HG03575 (cell line): ENCODE data around the gene MRI1.

ENCODE experiments used
- ATAC-seq: cut with Tn5 transposase; IDR thresholded peaks from one replicate; pipeline ENCODE4 v1.9.1; 2021; ENCODE audit not compliant: unreplicated experiment, insufficient number of reproducible peaks, low FRiP score; ENCODE audit errors: extremely low read depth

Gene MRI1

GRCh38 chr19:13814550-13814949 is 50.2 kb downstream of the MRI1 start:
- no peak for ATAC-seq

- no peak for ATAC-seq
These were observed 52.8 kb downstream of the MRI1 start for GRCh38 chr19:13817018-13817614.

GRCh38 chr19:13817615-13818371 is 53.5 kb downstream of the MRI1 start:
- ATAC-seq = no peak

GRCh38 chr19:13819238-13819637 is 54.9 kb downstream of the MRI1 start:
- no peak for ATAC-seq

GRCh38 chr19:13821292-13821691 is 57.0 kb downstream of the MRI1 start:
- no peak for ATAC-seq

GRCh38 chr19:13823256-13823655 is 58.9 kb downstream of the MRI1 start:
- ATAC-seq = no peak
